HG03045 (cell line): ENCODE measurements around the gene KCNK13.
"Not testable (repeated sequence)": the region's sequence is repeated elsewhere in the genome, so short reads cannot be mapped to it uniquely, and the experiment has no call there.

ENCODE experiments used
- ATAC-seq: cut with Tn5 transposase; IDR thresholded peaks from one replicate; pipeline ENCODE4 v1.9.1; 2021; ENCODE audit warnings: mild to moderate bottlenecking, moderate library complexity; ENCODE audit not compliant: unreplicated experiment

KCNK13 gene

DNA sequence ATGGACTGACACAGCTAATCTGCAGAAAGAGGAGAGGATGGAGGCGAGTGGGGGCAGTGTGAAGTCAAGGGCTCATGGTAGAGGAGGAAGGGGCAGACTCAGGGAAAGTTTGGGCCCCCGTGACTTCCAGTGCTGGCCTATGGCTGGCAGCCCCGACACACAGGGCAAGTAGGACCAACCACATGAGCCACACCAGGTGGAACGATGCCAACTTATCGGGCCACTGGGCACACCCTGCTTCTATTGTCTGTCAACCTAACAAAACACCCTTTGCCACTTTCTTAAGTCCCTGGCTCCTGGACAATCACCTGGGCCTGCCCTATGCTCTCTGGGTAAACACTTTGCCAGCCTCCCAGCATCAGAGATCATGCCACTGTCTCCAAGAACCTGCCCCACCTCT, 129.4 kb downstream of the KCNK13 start:
- no peak for ATAC-seq

DNA sequence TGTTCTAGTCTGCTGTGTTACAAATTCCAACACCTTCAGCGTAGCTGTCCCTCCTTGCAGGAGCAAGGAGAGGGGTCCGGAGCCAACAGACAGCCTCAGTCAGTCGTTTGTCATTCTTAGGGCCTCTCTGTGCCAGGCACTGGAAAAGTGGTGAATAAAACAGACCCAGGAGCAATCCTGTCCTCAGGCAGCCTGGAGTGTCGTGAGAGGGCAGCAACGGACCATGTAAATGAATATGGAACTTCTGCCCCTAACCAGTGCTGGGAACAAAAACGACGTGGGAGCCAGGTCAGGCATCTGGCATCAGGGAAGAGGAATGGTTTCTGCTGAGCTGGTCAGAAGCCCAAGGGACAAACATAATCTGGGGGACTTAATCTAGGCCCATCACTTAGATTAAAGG, 129.8 kb downstream of the KCNK13 start:
- ATAC-seq: no peak

DNA sequence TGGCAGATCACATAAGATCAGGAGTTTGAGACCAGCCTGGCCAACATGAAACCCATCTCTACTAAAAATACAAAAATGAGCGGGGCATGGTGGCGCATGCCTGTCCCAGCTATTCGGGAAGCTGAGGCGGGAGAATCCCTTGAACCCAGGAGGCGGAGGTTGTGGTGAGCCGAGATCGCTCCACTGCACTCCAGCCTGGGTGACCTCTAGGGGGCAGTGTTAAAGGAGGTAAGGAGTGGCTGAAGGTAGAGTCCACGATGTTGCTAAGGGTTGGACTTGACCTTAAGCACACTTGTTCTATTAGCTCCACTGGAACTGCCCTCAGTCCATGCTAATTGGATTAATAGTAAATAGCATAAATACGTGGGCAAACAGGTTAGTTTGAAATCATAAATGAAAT, 132.1 kb downstream of the KCNK13 start:
- ATAC-seq: no peak

DNA sequence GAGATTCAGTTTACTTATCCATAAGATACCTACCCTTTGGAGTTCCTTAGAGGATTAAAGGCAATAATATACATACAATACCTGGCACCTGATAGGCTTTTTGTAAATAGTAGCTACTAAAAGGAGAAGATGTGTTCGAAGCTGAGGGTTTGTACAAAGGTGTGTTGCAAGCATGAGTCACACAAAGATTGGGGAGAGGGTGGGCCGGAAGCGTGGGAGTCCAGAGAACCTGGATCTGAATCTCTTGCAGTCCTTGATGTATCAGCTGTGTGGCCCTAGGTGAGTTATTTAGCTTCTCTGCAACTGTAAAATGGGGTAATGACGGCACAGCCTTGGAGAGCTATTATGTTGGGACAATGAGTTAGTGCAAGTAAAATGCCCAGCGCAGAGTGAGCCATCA, 132.9 kb downstream of the KCNK13 start:
- ATAC-seq: no peak

DNA sequence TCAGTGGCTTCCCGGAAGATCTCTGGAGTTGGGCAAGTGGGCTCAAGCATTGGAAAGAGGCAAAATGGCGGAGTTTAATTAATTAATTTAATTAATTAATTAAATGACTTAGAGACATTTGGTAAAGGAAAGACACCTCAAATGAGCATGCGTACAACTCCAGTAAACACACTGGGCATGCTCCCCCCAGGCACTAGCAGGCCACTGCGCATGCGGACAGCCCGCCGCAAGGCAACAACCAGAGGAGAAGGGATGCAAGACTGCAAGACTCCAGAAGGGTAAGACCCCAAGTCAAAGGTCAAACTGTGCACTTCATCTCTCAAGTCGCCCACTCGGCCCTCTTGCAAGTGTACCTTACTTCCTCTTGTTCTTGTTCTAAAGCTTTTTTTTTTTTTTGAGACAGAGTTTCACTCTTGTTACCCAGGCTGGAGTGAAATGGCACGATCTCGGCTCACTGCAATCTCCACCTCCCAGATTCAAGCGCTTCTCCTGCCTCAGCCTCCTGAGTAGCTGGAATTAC, 136.8 kb downstream of the KCNK13 start:
- ATAC-seq: no peak

DNA sequence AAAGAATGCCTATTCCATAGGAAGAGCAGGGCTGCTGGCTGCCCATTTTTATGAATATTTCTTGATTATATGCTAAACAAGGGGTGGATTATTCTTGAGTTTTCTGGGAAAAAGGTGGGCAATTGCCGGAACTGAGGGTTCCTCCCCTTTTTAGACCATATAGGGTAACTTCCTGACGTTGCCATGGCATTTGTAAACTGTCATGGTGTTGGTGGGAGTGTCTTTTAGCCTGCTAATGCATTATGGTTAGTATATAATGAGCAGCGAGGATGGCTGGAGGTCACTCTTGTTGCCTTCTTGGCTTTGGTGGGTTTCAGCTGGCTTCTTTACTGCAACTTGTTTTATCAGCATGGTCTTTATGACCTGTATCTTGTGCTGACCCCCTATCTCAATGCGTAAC, 138.8 kb downstream of the KCNK13 start:
- not testable (repeated sequence) for ATAC-seq

DNA sequence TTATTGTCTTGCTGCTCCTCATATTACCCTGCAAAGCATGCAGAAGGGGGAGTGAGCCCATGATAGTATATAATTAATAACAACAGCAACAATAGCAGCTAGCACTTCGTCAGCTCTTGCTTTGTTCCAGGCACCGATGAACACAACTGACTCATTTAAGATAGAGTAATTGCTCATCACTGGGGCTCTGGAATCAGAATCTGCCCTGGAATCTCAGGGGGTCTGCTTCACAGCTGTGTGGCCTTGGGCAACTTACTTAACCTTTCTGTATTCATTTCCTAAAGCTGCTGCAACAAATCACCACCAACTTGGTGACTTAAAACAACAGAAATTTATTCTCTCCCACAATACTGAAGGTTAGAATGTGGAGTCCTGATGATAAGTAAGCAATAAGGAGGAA, 139.6 kb downstream of the KCNK13 start:
- ATAC-seq: no peak

DNA sequence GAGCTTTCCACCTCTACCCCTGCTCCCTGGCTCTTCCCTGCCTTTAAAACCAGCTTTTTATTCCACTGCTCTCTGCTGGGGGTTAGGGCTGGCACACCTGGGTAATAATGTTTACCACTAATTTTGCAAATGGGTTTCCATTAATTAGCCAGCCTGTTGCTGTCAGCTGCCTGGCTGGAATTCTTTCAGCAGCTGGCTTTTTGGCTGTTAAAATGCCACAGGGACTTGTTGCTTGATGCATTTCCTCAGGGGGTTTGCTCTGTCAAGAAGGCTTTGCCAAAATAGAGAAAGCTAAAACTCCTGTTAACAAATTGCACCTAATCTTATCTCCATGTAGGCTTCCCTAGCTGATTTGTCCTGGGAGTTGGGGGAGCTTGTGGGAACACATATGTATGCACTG, 142.7 kb downstream of the KCNK13 start:
- ATAC-seq: no peak

DNA sequence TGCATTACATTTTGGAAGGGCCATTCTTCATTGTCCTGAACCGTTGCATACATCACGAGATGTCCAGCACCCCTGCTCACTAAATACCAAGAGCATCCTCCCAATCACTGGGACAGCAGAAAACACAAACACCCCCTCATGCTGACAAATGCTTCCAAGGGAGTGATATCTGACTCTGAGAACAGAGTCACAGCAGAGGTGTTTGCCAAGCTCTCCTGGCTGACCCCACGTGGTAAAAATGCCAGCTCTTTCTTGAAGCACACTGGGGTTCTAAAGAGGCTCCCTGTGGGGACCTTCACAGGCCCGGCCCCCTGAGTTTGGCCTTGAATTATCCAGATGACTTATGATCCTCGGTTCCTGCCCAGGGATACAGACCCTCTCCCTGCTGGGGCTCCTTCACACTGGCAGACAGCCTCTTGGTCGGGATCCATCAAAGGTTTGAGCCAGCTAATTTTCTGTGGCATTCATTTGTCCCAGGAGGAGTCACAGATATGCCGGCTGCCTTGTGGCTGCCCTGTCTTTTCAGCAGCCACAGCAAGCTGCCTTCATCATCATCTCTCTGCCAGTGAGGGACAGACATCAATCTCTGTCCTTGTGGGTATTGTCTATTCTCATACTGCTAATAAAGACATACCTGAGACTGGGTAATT, 151.4 kb downstream of the KCNK13 start:
- no peak for ATAC-seq

DNA sequence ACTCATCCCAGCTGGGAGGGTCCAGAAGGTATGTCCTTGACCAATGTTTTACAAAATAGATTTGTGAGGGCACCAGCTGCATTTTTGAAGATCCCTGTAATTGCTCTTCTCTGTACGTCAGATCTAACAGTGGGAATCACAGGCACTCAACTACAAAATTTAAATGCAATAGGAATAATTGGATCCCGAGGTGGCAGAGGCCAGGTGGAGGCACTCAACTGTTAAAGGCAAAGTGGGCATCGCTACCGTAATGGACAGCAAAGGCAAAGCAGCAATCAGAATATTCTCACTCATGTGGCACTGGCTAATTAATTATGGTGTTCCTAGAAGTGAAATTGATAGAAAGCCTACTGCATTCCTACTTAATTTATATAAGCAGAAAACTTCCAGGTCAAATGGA, 166.7 kb downstream of the KCNK13 start:
- no peak for ATAC-seq

DNA sequence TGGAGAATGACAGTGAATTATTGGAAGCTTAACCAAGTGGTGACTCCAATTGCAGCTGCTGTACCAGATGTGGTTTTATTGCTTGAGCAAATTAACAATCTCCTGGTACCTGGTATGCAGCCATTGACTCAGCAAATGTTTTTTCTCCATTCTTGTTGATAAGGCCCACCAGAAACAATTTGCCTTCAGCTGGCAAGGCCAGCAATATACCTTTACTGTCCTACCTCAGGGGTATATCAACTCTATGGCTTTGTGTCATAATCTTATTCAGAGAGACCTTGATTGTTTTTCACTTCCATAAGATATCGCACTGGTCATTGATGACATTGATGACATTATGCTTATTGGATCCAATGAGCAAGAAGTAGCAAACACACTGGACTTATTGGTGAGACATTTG, 168.1 kb downstream of the KCNK13 start:
- ATAC-seq: not testable (repeated sequence)
